HepG2 (cell line): ENCODE data around the gene CD248. TPM values are rescaled to one million over a fixed set of nuclear protein-coding genes. Genes with fewer than 3 reads are reported as not detected.

Source experiments
- ATAC-seq: fragments of 200-7000 bp; cut with Tn5 transposase; 3 replicates; pipeline ENCODE4 v1.9.1; 2020; ENCODE audit warnings: mild to moderate bottlenecking, moderate library complexity
- BruUV-seq: library from RNA; stranded (reverse); fragments of 400-500 nt; replicated peaks from 2 replicates; lab custom pipeline; 2021; lab: Mats Ljungman, UMichigan
- CTCF ChIA-PET: fragments of 300-600 bp; formaldehyde crosslinking; extraction: SDS; loops from one replicate; lab custom pipeline; 2021; ENCODE audit warnings: low total read pairs, inconsistent platforms, low intra/inter-chr PET ratio; lab: Yijun Ruan, JAX
- POLR2A ChIA-PET: fragments of 350-600 bp; sonication (Branson Sonifier 250); formaldehyde crosslinking; loops from one replicate; lab custom pipeline; 2020; ENCODE audit warnings: antibody characterized with exemption, inconsistent platforms; lab: Yijun Ruan, JAX
- DNase-seq: peaks from one replicate; pipeline ENCODE4 v3.0.0-alpha.2; 2015; ENCODE audit warnings: low spot score
- FAIRE-seq: peaks from 3 replicates; lab custom pipeline; 2011; peaks lifted over from hg19 to GRCh38; lab: Jason Lieb, UNC
- H2AFZ ChIP-seq: one replicate; pipeline ENCODE4 v1.6.1; 2011; ENCODE audit warnings: low read length, inconsistent platforms
- H3K27ac ChIP-seq: fragments of 300-600 bp; 3 replicates; pipeline ENCODE4 v1.8.0; 2011; ENCODE audit warnings: mixed run types, mild to moderate bottlenecking, mixed read lengths, low read length, inconsistent platforms; ENCODE audit not compliant: insufficient read depth; ENCODE audit errors: extremely low read length
- H3K27me3 ChIP-seq, 2 experiments: fragments of 200-600 bp in 1 of 2; 2 replicates in 1 of 2; 3 replicates in 1 of 2; pipeline versions ENCODE4 v1.6.0 to v1.8.0; 2011; ENCODE audit warnings: low read length in 2 of 2, mild to moderate bottlenecking in 2 of 2, moderate library complexity in 2 of 2, inconsistent platforms in 1 of 2; ENCODE audit not compliant: insufficient read depth in 2 of 2, control insufficient read depth in 1 of 2
- H3K36me3 ChIP-seq, 2 experiments: fragments of 200-600 bp in 1 of 2; replicated peaks in 1 of 2; 2 replicates in 1 of 2; 3 replicates in 1 of 2; pipeline versions ENCODE4 v1.5.1 to v1.8.0; 2011; ENCODE audit warnings: low read length in 2 of 2, inconsistent platforms in 1 of 2; ENCODE audit not compliant: insufficient read depth in 2 of 2, control insufficient read depth in 1 of 2
- H3K4me1 ChIP-seq: 2 replicates; pipeline ENCODE4 v1.5.1; 2012; ENCODE audit warnings: low read length, inconsistent platforms; ENCODE audit not compliant: insufficient read depth
- H3K4me2 ChIP-seq: 2 replicates; pipeline ENCODE4 v1.6.0; 2011; ENCODE audit warnings: low read depth, low read length, inconsistent platforms
- H3K4me3 ChIP-seq, 3 experiments: fragments of 200-600 bp in 1 of 3; sonication (generic), shearing (Covaris generic) in 1 of 3; replicated peaks in 1 of 3; 2 replicates each; pipeline ENCODE4 v1.5.1; 2011 to 2016; ENCODE audit warnings: low read length in 3 of 3, inconsistent platforms in 2 of 3, low read depth in 2 of 3, mild to moderate bottlenecking in 2 of 3, control low read depth in 1 of 3, mixed read lengths in 1 of 3; ENCODE audit not compliant: insufficient read depth in 1 of 3
- H3K79me2 ChIP-seq: one replicate; pipeline ENCODE4 v1.6.1; 2011; ENCODE audit warnings: low read length, inconsistent platforms; ENCODE audit not compliant: insufficient read depth
- H3K9ac ChIP-seq: 2 replicates; pipeline ENCODE4 v1.6.0; 2011; ENCODE audit warnings: mild to moderate bottlenecking, low read depth, low read length, inconsistent platforms; ENCODE audit not compliant: insufficient read depth
- H3K9me3 ChIP-seq: 2 replicates; pipeline ENCODE4 v1.5.1; 2012; ENCODE audit warnings: mild to moderate bottlenecking, low read length
- H4K20me1 ChIP-seq: 2 replicates; pipeline ENCODE4 v1.6.0; 2011; ENCODE audit warnings: inconsistent platforms, mild to moderate bottlenecking, low read length, moderate library complexity; ENCODE audit not compliant: insufficient read depth
- CAMTA2 ChIP-seq: sonication (generic); formaldehyde crosslinking; IDR thresholded peaks from 2 replicates; pipeline ENCODE4 v1.4.0; 2020; ENCODE audit warnings: mild to moderate bottlenecking, missing genetic modification reagents, borderline replicate concordance
- ISL2 ChIP-seq: sonication (generic); formaldehyde crosslinking; IDR thresholded peaks from 2 replicates; pipeline ENCODE4 v1.5.0; 2020; ENCODE audit warnings: missing genetic modification reagents
- JARID2 ChIP-seq: sonication (generic); formaldehyde crosslinking; IDR thresholded peaks from 2 replicates; pipeline ENCODE4 v1.8.1; 2023; ENCODE audit warnings: missing genetic modification reagents, inconsistent platforms; ENCODE audit not compliant: insufficient replicate concordance
- NONO ChIP-seq, 2 experiments: fragments of 450-650 bp in 1 of 2; sonication (generic) in 1 of 2; formaldehyde crosslinking in 1 of 2; IDR thresholded peaks in 1 of 2; conservative IDR thresholded peaks in 1 of 2; 2 replicates each; pipeline versions ENCODE4 v1.6.1 to v1.8.0; 2017 to 2022; ENCODE audit warnings: mild to moderate bottlenecking in 1 of 2, missing genetic modification reagents in 1 of 2, moderate library complexity in 1 of 2
- PRMT3 ChIP-seq: sonication (generic); formaldehyde crosslinking; IDR thresholded peaks from 2 replicates; pipeline ENCODE4 v1.8.1; 2022; ENCODE audit warnings: low read depth, mild to moderate bottlenecking, moderate library complexity, missing genetic modification reagents, borderline replicate concordance
- REXO4 ChIP-seq: sonication (generic); formaldehyde crosslinking; IDR thresholded peaks from 2 replicates; pipeline ENCODE4 v1.8.0; 2022; ENCODE audit warnings: missing genetic modification reagents, mild to moderate bottlenecking, borderline replicate concordance
- RFXANK ChIP-seq: IDR thresholded peaks from 2 replicates; pipeline ENCODE4 v1.6.1; 2016
- SIN3B ChIP-seq: fragments of 150-350 bp; IDR thresholded peaks from 2 replicates; pipeline ENCODE4 v1.6.1; 2014; ENCODE audit warnings: low read length
- ZNF644 ChIP-seq: IDR thresholded peaks from 2 replicates; pipeline ENCODE4 v1.6.1; 2016; ENCODE audit warnings: low read depth
- ZNF652 ChIP-seq: IDR thresholded peaks from 2 replicates; pipeline ENCODE4 v1.6.1; 2016; ENCODE audit warnings: low read depth, borderline replicate concordance
- ZNF674 ChIP-seq: sonication (generic); formaldehyde crosslinking; IDR thresholded peaks from 2 replicates; pipeline ENCODE4 v1.5.0; 2020; ENCODE audit warnings: low read depth, mild to moderate bottlenecking, missing genetic modification reagents
- ZSCAN21 ChIP-seq: sonication (generic); formaldehyde crosslinking; IDR thresholded peaks from 2 replicates; pipeline ENCODE4 v1.8.0; 2022; ENCODE audit warnings: mild to moderate bottlenecking, missing genetic modification reagents, moderate library complexity, borderline replicate concordance
- WGBS: methylation state at CpG from one replicate; pipeline ENCODE4 v1.1.6; 2017; ENCODE audit warnings: low lambda C conversion rate; 5-methylcytosine and 5-hydroxymethylcytosine counted together
- in situ Hi-C: cut with HindIII; loops from 2 replicates; pipeline ENCODE4 v1.10.0; 2017; ENCODE audit warnings: low pct_unique_long_range_greater_than_20kb; ENCODE audit not compliant: extremely low pct_ligation_motif_present
- intact Hi-C: fragments of 100-400 bp; cut with micrococcal nuclease; formaldehyde crosslinking; loops from one replicate; pipeline ENCODE4 v1.10.0; 2022; ENCODE audit not compliant: unreplicated experiment
- polyA plus RNA-seq, 8 experiments: library from polyadenylated mRNA; depleted of rRNA in 3 of 8; stranded (reverse) in 7 of 8; unstranded in 1 of 8; fragments of >200 nt; fragmentation: Illumina TruSeq in 4 of 8; extraction: Trizol in 4 of 8; gene quantifications; 2 replicates each; pipeline versions ENCODE4 v1.2.1 to v1.2.3, GENCODE V29; 2011 to 2016; ENCODE audit warnings: low read depth in 4 of 8, missing spikeins in 1 of 8, mixed read lengths in 1 of 8; ENCODE audit not compliant: insufficient read depth in 1 of 8
- total RNA-seq, 5 experiments: library from RNA; depleted of rRNA; stranded (reverse); fragments of >200 nt; fragmentation: Illumina TruSeq; extraction: Trizol; gene quantifications; 2 replicates each; pipeline ENCODE4 v1.2.3, GENCODE V29; 2016; ENCODE audit warnings: low read depth in 1 of 5

Gene CD248
- total and polyA plus RNA-seq, 2 of the 13 experiments (the other 11 are each of a cell fraction or from before 2014, with no cell fraction given) = 0.25 to 0.35 TPM

- no peak overlapping the region for H3K4me3 ChIP-seq
- ATAC-seq (no peak), FAIRE-seq (no peak), DNase-seq (no peak)
- TF ChIP-seq SIN3B (no peak), ISL2 (CRISPR knock-in tag) (no peak), NONO (IDR thresholded peaks at IDR 0.05) (no peak), NONO (CRISPR knock-in tag; conservative IDR thresholded peaks at IDR 0.05) (no peak), ZNF644 (CRISPR knock-in tag) (no peak), ZNF652 (CRISPR knock-in tag) (no peak), ZSCAN21 (no peak), RFXANK (CRISPR knock-in tag) (no peak), REXO4 (no peak), ZNF674 (CRISPR knock-in tag) (no peak), CAMTA2 (CRISPR knock-in tag) (no peak), PRMT3 (CRISPR knock-in tag) (no peak), JARID2 (CRISPR knock-in tag) (no peak)
- no peak overlapping the region for H3K9ac ChIP-seq
- H3K27me3 ChIP-seq = peaks cover 3 to 40% of the 10 kb centered on the region in 2 experiments; a peak in 4 of 5 replicates
- 90% methylated on average over 97 of the region's 123 CpGs for WGBS
- in situ Hi-C loops (loop anchor here (5.0 kb wide), 1 partner anchor 32 kb away; no protein-coding TSS in a partner anchor), intact Hi-C loops (no loop called here)
- H4K20me1 ChIP-seq = no peaks in the 10 kb centered on the region
- no peaks in the 10 kb centered on the region for H3K36me3 ChIP-seq
- H3K9me3 ChIP-seq = no peaks in the 10 kb centered on the region
- no TSS peak for BruUV-seq
- H3K79me2 ChIP-seq = no peaks in the 10 kb centered on the region
- ChIA-PET POLR2A (interaction anchor here (3.7 kb wide), 1 partner anchor 17 kb away, joined by 13 read pairs; no protein-coding TSS in a partner anchor), CTCF (no interaction called here)
- peaks cover 32% of the 10 kb centered on the region for H3K4me1 ChIP-seq
- no peak overlapping the region for H3K27ac ChIP-seq
- no peak overlapping the region for H3K4me2 ChIP-seq
- no peak overlapping the region for H2AFZ ChIP-seq
These were observed 21.9 kb downstream of the CD248 start for GRCh38 chr11:66294626-66295620.
